Kidney glomerular epithelial cell (primary cell): Measurements from ENCODE around the gene RAB40AL.
A peak's percentile ranks its signal among the peaks of the same experiment; 100 is the strongest.
"Not testable (repeated sequence)": the region's sequence is repeated elsewhere in the genome, so short reads cannot be mapped to it uniquely, and the experiment has no call there.

Experiments
- DNase-seq: peaks from one replicate; lab custom pipeline; 2025; lab: John Stamatoyannopoulos, UW

Gene RAB40AL

GRCh38 chrX:102936972-102937371, at the start of gene RAB40AL:
TSS of gene RAB40AL (plus strand) at chrX:102937272. CDS start at chrX:102937319, 47 bp downstream.
- DNase-seq, result not testable (repeated sequence)

GRCh38 chrX:102887687-102888086, 49.4 kb upstream of the RAB40AL start:
- no peak for DNase-seq

GRCh38 chrX:102892103-102892502, 45.0 kb upstream of the RAB40AL start:
- DNase-seq, result no peak

GRCh38 chrX:102899940-102900916, 36.8 kb upstream of the RAB40AL start:
- DNase-seq, result peak; percentile 47

- no peak for DNase-seq
Measured at GRCh38 chrX:102902355-102902754, 34.7 kb upstream of the RAB40AL start.

GRCh38 chrX:102930990-102931756, 5.9 kb upstream of the RAB40AL start:
- no peak for DNase-seq

- peak; percentile 1 for DNase-seq
Measured at GRCh38 chrX:102934624-102935023, 2.4 kb upstream of the RAB40AL start.

GRCh38 chrX:102950908-102951866, 14.1 kb downstream of the RAB40AL start:
- DNase-seq, result peak; percentile 29

GRCh38 chrX:102957751-102958150, 20.7 kb downstream of the RAB40AL start:
- no peak for DNase-seq

- DNase-seq, result no peak
Measured at GRCh38 chrX:102958794-102959193, 21.7 kb downstream of the RAB40AL start.

GRCh38 chrX:102959471-102959870, 22.4 kb downstream of the RAB40AL start:
- DNase-seq, result no peak

- no peak for DNase-seq
Measured at GRCh38 chrX:102963955-102964354, 26.9 kb downstream of the RAB40AL start.

- DNase-seq, result no peak
Measured at GRCh38 chrX:102964940-102965339, 27.9 kb downstream of the RAB40AL start.

- no peak for DNase-seq
Measured at GRCh38 chrX:102966701-102967100, 29.6 kb downstream of the RAB40AL start.

- no peak for DNase-seq
Measured at GRCh38 chrX:102968216-102968615, 31.1 kb downstream of the RAB40AL start.

- DNase-seq, result not testable (repeated sequence)
Measured at GRCh38 chrX:102971536-102971935, 34.5 kb downstream of the RAB40AL start.

- no peak for DNase-seq
Measured at GRCh38 chrX:102975016-102975415, 37.9 kb downstream of the RAB40AL start.

- DNase-seq, result no peak
Measured at GRCh38 chrX:102976286-102976685, 39.2 kb downstream of the RAB40AL start.

- peak; percentile 2 for DNase-seq
Measured at GRCh38 chrX:102976793-102977495, 39.9 kb downstream of the RAB40AL start.

- no peak for DNase-seq
Measured at GRCh38 chrX:102978594-102978993, 41.5 kb downstream of the RAB40AL start.

- no peak for DNase-seq
Measured at GRCh38 chrX:102979536-102979935, 42.5 kb downstream of the RAB40AL start.
